Keratinocyte (primary cell): ENCODE results near the gene NAA40. TPM values are rescaled to one million over a fixed set of nuclear protein-coding genes. Genes with fewer than 3 reads are reported as not detected.

ENCODE experiments used
- DNase-seq: peaks from one replicate; pipeline ENCODE4 v3.0.0-alpha.2; 2011; ENCODE audit warnings: low read depth, missing footprints, low spot score
- FAIRE-seq: peaks from 2 replicates; lab custom pipeline; 2011; peaks lifted over from hg19 to GRCh38; lab: Jason Lieb, UNC
- H2AFZ ChIP-seq: 2 replicates; pipeline ENCODE4 v1.6.0; 2012; ENCODE audit warnings: low read length, control low read depth, inconsistent platforms; ENCODE audit not compliant: control insufficient read depth
- H3K27ac ChIP-seq: 2 replicates; pipeline ENCODE4 v1.5.1; 2011; ENCODE audit warnings: low read length; ENCODE audit not compliant: control insufficient read depth, insufficient read depth
- H3K27me3 ChIP-seq: 3 replicates; pipeline ENCODE4 v1.6.0; 2011; ENCODE audit warnings: low read length; ENCODE audit not compliant: control insufficient read depth, insufficient read depth; ENCODE audit errors: extremely low read depth
- H3K36me3 ChIP-seq, 2 experiments: 2 replicates in 1 of 2; 3 replicates in 1 of 2; pipeline ENCODE4 v1.5.1; 2011; ENCODE audit warnings: low read length in 2 of 2, mild to moderate bottlenecking in 1 of 2; ENCODE audit not compliant: control insufficient read depth in 2 of 2, insufficient read depth in 2 of 2; ENCODE audit errors: extremely low read depth in 1 of 2
- H3K4me1 ChIP-seq: 3 replicates; pipeline ENCODE4 v1.5.1; 2011; ENCODE audit warnings: low read length; ENCODE audit not compliant: control insufficient read depth, insufficient read depth; ENCODE audit errors: extremely low read depth
- H3K4me2 ChIP-seq: 3 replicates; pipeline ENCODE4 v1.6.0; 2011; ENCODE audit warnings: low read depth, low read length; ENCODE audit not compliant: control insufficient read depth, insufficient read depth; ENCODE audit errors: extremely low read depth
- H3K4me3 ChIP-seq, 3 experiments: fragments of 200-600 bp in 1 of 3; sonication (generic) in 1 of 3; 2 replicates in 2 of 3; 3 replicates in 1 of 3; pipeline ENCODE4 v1.5.1; 2011 to 2016; ENCODE audit warnings: low read length in 3 of 3, mild to moderate bottlenecking in 3 of 3, control low read depth in 2 of 3, inconsistent platforms in 1 of 3, low read depth in 1 of 3, mixed read lengths in 1 of 3, mixed run types in 1 of 3, moderate library complexity in 1 of 3; ENCODE audit not compliant: control insufficient read depth in 2 of 3, insufficient read depth in 2 of 3; ENCODE audit errors: extremely low read depth in 1 of 3
- H3K79me2 ChIP-seq: 2 replicates; pipeline ENCODE4 v1.6.0; 2012; ENCODE audit warnings: low read length; ENCODE audit not compliant: control insufficient read depth, insufficient read depth
- H3K9ac ChIP-seq: 3 replicates; pipeline ENCODE4 v1.6.0; 2011; ENCODE audit warnings: low read length; ENCODE audit not compliant: control insufficient read depth, insufficient read depth; ENCODE audit errors: extremely low read depth
- H3K9me1 ChIP-seq: 3 replicates; pipeline ENCODE4 v1.6.0; 2011; ENCODE audit warnings: low read length; ENCODE audit not compliant: control insufficient read depth, insufficient read depth; ENCODE audit errors: extremely low read depth
- H3K9me3 ChIP-seq: 2 replicates; pipeline ENCODE4 v1.5.1; 2012; ENCODE audit warnings: low read depth, low read length; ENCODE audit not compliant: control insufficient read depth
- H4K20me1 ChIP-seq: 3 replicates; pipeline ENCODE4 v1.6.0; 2011; ENCODE audit warnings: low read length; ENCODE audit not compliant: control insufficient read depth, insufficient read depth; ENCODE audit errors: extremely low read depth
- EZH2 ChIP-seq: IDR thresholded peaks from one replicate; pipeline ENCODE4 v1.6.1; 2012; ENCODE audit warnings: inconsistent platforms, mild to moderate bottlenecking, low read length, moderate library complexity
- dilution Hi-C: fragments of 300-500 bp; cut with MboI; formaldehyde crosslinking; loops from one replicate; pipeline ENCODE4 v1.7.0; 2020; ENCODE audit warnings: low sequenced_read_pairs; ENCODE audit not compliant: extremely low pct_ligation_motif_present
- polyA plus RNA-seq, 5 experiments: library from polyadenylated mRNA; depleted of rRNA in 3 of 5; stranded (reverse) in 3 of 5; stranded (forward) in 1 of 5; unstranded in 1 of 5; fragments of >200 nt; gene quantifications; 1 replicate in 1 of 5; 2 replicates in 3 of 5; 3 replicates in 1 of 5; pipeline versions ENCODE4 v1.2.1 to v1.2.3, GENCODE V29; 2011 to 2012; ENCODE audit warnings: missing spikeins in 2 of 5, low read depth in 1 of 5, low replicate concordance in 1 of 5
- TF ChIP-seq, protein P1 (sequence below), 3 experiments: IDR thresholded peaks in 1 of 3; conservative IDR thresholded peaks in 1 of 3; optimal IDR thresholded peaks in 1 of 3; 2 replicates in 2 of 3; 3 replicates in 1 of 3; pipeline versions ENCODE3 to v1.5.1; 2011; ENCODE audit warnings: low read length in 3 of 3, mild to moderate bottlenecking in 3 of 3, moderate library complexity in 2 of 3, control low read depth in 1 of 3, inconsistent platforms in 1 of 3; ENCODE audit not compliant: insufficient read depth in 2 of 3; ENCODE audit errors: extremely low read depth in 1 of 3

Gene NAA40
- polyA plus RNA-seq, 1 donor (not counting 4 experiments of a cell fraction or from before 2014, with no cell fraction given): 13.5 TPM

DNA sequence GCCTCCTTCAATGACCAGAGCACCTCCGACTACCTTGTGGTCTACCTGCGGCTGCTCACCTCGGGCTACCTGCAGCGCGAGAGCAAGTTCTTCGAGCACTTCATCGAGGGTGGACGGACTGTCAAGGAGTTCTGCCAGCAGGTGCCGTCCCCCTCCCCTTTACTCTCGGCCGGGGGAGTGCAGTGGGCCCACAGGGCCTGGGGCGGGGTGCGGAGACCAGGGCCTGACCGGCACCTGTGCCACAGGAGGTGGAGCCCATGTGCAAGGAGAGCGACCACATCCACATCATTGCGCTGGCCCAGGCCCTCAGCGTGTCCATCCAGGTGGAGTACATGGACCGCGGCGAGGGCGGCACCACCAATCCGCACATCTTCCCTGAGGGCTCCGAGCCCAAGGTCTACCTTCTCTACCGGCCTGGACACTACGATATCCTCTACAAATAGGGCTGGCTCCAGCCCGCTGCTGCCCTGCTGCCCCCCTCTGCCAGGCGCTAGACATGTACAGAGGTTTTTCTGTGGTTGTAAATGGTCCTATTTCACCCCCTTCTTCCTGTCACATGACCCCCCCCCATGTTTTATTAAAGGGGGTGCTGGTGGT, 58.4 kb downstream of the NAA40 start:
- Histone ChIP-seq H3K9me3 (no peaks in the 10 kb centered on the region), H3K79me2 (peaks cover 9% of the 10 kb centered on the region), H3K4me2 (no peak overlapping the region), H3K36me3 (peaks cover 12 to 27% of the 10 kb centered on the region in 2 experiments), H2AFZ (no peak overlapping the region), H4K20me1 (peaks cover 8% of the 10 kb centered on the region), H3K27me3 (no peaks in the 10 kb centered on the region), H3K4me3 (no peak overlapping the region), H3K27ac (no peak overlapping the region), H3K4me1 (peaks cover 10% of the 10 kb centered on the region), H3K9ac (no peak overlapping the region), H3K9me1 (peaks cover 2% of the 10 kb centered on the region)
- no peak for FAIRE-seq
- no peak for DNase-seq
- TF ChIP-seq, protein P1, sequence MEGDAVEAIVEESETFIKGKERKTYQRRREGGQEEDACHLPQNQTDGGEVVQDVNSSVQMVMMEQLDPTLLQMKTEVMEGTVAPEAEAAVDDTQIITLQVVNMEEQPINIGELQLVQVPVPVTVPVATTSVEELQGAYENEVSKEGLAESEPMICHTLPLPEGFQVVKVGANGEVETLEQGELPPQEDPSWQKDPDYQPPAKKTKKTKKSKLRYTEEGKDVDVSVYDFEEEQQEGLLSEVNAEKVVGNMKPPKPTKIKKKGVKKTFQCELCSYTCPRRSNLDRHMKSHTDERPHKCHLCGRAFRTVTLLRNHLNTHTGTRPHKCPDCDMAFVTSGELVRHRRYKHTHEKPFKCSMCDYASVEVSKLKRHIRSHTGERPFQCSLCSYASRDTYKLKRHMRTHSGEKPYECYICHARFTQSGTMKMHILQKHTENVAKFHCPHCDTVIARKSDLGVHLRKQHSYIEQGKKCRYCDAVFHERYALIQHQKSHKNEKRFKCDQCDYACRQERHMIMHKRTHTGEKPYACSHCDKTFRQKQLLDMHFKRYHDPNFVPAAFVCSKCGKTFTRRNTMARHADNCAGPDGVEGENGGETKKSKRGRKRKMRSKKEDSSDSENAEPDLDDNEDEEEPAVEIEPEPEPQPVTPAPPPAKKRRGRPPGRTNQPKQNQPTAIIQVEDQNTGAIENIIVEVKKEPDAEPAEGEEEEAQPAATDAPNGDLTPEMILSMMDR (optimal IDR thresholded peaks at IDR 0.05 in 1 of 3, IDR thresholded peaks at IDR 0.05 in 1 of 3, conservative IDR thresholded peaks at IDR 0.05 in 1 of 3; ENCODE audit: extremely low read depth in 1 of 3, insufficient read depth in 2 of 3, low read length in 3 of 3): no peak
- TF ChIP-seq EZH2: no peak
- dilution Hi-C loops: no loop called here

DNA sequence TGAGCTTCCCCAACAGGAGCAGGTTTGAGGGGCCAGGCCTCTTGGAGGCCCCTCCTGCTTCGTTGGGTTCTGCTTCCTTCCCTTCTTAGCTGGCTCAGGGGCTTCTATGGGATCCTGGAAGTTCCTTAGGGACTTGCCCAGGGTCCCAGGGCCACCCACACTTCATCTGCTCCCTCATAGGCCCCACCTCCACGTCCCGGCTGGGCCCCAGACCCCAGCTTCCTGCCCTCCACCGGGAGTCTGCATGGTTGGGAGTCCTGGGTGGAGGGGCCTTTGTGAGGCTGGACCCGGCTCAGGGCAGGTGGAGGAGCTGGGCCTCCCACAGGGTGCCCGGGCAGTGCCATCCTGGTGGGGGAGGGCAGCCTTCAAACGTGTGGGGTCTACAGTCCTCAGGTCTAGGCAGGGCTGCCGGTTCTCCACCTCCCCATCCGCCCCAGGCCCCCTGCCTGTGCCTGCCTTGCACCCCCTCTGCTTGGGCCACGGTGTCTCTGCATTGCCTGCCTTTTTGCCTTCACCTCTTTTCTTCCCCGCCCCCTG, 59.1 kb downstream of the NAA40 start:
- peaks cover 12 to 27% of the 10 kb centered on the region in 2 experiments for H3K36me3 ChIP-seq
- H3K9me3 ChIP-seq: no peaks in the 10 kb centered on the region
- H2AFZ ChIP-seq: no peak overlapping the region
- peaks cover 2% of the 10 kb centered on the region for H3K9me1 ChIP-seq
- FAIRE-seq (no peak), DNase-seq (no peak)
- H3K27ac ChIP-seq: no peak overlapping the region
- peaks cover 8% of the 10 kb centered on the region for H4K20me1 ChIP-seq
- TF ChIP-seq EZH2: no peak
- TF ChIP-seq, protein P1 (optimal IDR thresholded peaks at IDR 0.05 in 1 of 3, IDR thresholded peaks at IDR 0.05 in 1 of 3, conservative IDR thresholded peaks at IDR 0.05 in 1 of 3; ENCODE audit: extremely low read depth in 1 of 3, insufficient read depth in 2 of 3, low read length in 3 of 3): no peak
- peaks cover 10% of the 10 kb centered on the region for H3K4me1 ChIP-seq
- no peaks in the 10 kb centered on the region for H3K27me3 ChIP-seq
- dilution Hi-C loops: no loop called here
- no peak overlapping the region for H3K4me2 ChIP-seq
- H3K9ac ChIP-seq: no peak overlapping the region
- no peak overlapping the region for H3K4me3 ChIP-seq
- H3K79me2 ChIP-seq: peaks cover 8% of the 10 kb centered on the region
